GM18867 (cell line): ENCODE data around the gene REEP2.
"Not testable (repeated sequence)": the region's sequence is repeated elsewhere in the genome, so short reads cannot be mapped to it uniquely, and the experiment has no call there.

ENCODE experiments used
- ATAC-seq: cut with Tn5 transposase; IDR thresholded peaks from one replicate; pipeline ENCODE4 v1.9.1; 2021; ENCODE audit warnings: mild to moderate bottlenecking, moderate library complexity; ENCODE audit not compliant: unreplicated experiment

The REEP2 gene

DNA sequence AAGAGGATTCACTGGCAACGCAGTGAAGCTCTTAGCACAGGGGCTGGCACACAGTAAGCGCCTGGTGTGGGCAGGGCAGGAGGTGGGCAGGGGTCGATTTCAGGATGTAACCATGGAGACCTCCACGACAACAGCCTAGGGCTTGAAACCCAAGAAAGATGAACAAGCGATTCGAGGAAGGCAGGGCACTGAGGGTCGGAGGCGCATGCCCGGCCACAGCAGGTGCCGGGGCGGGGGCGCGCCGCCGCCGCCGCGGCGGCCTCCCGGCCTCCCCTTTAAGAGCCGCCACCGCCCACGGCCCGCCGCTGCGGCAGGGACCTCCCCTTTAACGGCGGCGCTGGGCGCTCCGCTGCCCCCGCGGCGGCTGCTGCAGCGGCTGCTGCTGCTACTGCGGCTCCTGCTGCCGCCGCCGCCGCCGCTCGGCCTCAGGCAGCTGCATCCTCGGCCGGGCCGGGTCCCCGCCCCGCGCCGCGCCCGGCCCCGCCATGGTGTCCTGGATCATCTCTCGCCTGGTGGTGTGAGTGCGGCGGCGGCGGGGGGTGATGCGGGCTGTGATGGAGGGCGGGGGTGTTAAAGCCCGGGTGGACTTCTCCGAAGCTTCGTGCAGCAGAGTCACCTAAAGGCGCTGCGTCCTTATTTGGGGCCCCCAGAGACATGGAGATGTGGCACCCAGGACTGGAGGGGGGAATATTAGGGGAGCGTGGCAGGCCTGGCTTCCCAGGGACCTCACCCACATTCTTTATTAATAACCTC is at the start of gene REEP2:
Gene REEP2, plus strand, starts transcription at position 334 of the 753 bp plus-strand sequence. Its CDS starts 152 bp downstream, at position 486.
- peak; percentile 71 for ATAC-seq

DNA sequence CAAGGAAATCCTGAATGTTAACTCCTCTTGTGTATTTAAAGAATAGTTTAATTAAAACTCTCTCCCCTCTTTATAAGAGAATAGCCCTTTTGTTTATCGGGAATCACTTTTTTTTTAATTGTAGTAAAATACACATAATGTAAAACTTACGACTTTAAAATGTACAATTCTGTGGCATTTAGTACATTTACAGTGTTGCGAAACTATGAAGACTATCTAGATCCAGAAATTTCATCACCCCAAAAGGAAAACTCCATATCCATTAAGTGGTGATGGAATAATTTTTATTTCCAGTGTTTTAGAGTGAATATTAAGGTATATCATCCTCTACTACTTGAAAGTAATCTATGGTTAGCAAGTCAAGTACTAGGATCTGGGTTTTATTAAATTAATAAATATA is 49.5 kb upstream of the REEP2 start:
- ATAC-seq = no peak

- not testable (repeated sequence) for ATAC-seq
Observed at GRCh38 chr5:138389911-138390310, 48.9 kb upstream of the REEP2 start.

- ATAC-seq = no peak
Observed at GRCh38 chr5:138391859-138392386, 46.9 kb upstream of the REEP2 start.

- peak; percentile 84 for ATAC-seq
Observed at GRCh38 chr5:138402640-138403039, 36.2 kb upstream of the REEP2 start.

- ATAC-seq = peak; percentile 75
Observed at GRCh38 chr5:138408023-138408422, 30.8 kb upstream of the REEP2 start.

GRCh38 chr5:138410996-138411640 is 27.7 kb upstream of the REEP2 start:
- ATAC-seq = not testable (repeated sequence)

DNA sequence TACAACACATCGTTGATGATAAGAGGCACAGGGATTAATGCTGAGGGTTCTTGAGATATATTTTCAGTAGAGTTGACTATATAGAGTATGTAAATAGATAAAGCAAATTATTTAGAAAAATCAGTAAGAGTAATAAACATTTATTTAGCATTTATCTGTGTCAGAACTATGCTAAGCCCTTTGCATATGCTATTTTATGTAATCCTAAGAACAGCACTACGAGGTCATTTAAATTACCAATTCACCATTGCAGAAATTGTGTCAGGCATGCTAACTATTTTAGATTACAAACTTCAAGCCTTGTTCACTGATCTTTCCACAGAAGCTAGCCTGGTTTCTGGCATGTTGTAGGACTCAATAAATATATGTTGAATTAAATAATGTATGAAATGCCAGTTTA is 20.4 kb upstream of the REEP2 start:
- ATAC-seq = no peak

GRCh38 chr5:138425079-138425478 is 13.8 kb upstream of the REEP2 start:
- ATAC-seq = no peak

- ATAC-seq = no peak
Observed at GRCh38 chr5:138435943-138436342, 2.9 kb upstream of the REEP2 start.

- ATAC-seq = no peak
Observed at GRCh38 chr5:138438003-138438723, 694 bp upstream of the REEP2 start.

GRCh38 chr5:138439477-138440158 is 761 bp downstream of the REEP2 start:
- ATAC-seq = no peak

DNA sequence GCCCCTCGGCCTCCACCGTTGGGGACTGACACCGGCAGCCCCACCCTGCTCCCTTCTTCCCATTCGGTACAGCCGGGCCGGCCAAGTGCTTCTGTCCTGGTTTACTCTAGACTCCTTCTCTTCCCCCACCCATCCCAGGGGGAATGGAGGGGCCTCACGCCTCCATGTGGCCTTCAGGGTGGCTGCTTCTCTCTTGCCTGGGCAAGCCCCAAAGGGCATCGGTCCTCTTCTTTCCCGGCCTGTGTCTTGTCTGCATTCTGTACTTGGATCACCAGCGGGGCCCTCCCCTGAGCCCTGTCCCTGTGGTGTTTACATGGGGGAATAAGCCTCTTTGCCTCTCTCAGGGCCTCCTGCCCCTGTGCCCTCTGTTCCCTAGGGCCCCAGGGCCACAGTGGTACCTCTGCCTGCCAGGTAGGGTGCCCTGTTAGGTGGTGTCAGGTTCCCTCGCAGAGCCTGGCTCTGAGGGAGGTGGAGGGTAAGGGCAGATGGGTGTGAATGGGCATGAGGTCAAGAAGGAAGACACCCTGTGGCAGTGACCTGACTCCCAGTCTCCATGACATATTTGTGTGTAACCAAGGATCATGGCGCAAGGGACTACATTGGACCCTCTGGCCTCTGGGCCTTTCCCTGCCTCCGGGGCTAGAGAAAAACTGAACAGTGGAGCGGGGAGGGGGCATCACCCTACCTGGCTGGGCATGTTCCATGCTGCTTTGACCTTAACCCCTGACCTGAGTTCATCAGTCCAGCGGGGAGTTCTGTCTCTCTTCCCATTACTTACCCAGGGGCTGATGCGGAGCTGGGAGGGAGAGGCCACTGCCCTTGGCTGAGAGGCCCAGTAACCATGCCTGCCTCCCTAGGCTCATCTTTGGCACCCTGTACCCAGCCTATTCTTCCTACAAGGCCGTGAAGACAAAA is 1.6 kb downstream of the REEP2 start:
- ATAC-seq = no peak

DNA sequence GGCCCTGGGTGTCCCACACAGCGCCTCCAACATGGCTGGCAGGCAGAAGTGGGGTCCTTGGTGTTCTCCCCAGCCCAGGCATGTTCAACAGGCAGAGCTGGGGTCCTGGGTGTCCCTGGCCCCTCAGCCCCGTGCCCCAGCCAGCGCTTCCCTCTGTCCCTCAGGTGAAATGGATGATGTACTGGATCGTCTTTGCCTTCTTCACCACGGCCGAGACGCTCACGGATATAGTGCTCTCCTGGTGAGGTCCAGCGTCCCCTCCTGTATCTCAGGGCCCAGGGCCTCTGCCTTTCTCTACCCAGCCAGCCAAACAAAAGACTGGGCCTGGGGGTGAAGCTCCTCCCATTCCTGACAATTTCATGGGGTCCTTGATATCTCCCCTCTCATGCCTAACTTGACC is 2.4 kb downstream of the REEP2 start:
- no peak for ATAC-seq

DNA sequence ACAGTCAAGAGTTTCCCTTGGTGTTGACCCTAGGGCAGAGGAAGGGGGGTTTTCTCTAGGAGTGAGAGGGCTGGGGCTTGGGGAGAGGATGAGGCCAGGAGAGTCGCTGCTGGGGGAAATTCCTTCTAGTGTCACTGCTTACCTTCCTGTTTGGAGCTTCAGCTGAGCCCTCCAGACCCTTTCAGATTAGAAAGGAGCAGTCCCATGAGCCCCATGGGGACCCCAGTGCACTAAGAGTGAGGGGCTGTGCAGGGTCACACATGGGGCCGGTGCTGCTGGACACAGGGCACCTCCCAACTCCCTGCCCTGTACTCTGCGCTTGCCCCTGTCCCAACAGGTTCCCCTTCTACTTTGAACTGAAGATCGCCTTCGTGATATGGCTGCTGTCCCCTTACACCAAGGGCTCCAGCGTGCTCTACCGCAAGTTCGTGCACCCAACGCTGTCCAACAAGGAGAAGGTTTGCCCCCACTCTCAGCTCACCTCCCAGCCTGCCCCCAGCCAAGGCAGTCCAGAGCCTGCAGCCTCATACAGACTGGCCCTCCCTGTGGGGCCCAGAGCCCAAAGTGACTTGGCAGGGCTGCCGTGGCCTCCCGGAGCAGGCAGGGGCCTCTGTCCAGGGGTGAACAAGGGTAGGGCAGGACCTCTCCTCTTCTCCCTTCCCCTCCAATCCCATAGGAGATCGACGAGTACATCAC is 5.4 kb downstream of the REEP2 start:
- no peak for ATAC-seq

DNA sequence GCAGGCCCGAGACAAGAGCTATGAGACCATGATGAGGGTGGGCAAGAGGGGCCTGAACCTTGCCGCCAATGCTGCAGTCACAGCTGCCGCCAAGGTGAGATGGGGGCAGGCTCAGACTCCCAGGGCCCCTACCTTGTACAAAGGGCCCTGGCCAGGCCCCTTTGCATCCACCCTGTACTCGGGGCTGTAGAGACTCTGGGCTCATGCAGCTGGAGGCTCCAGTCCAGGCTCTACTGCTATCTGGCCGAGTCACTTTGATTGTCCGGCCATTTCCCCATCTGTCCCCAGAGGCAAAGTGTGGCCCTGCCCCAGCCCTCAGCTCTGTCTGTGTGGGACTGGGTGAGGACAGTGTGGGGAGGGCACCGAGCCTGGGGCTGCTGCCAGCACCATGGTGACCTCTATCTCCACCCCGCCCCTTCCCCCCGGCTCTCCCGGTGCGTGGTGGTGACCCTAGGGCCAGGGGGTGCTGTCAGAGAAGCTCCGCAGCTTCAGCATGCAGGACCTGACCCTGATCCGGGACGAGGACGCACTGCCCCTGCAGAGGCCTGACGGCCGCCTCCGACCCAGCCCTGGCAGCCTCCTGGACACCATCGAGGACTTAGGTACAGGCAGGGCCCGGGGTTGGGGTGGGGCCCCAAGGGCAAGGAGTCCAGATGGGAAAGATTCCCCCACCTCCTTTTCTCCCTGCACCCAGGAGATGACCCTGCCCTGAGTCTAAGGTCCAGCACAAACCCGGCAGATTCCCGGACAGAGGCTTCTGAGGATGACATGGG is 6.1 kb downstream of the REEP2 start:
- ATAC-seq = no peak

- ATAC-seq = no peak
Observed at GRCh38 chr5:138445547-138446271, 6.9 kb downstream of the REEP2 start.

- ATAC-seq = no peak
Observed at GRCh38 chr5:138448070-138448469, 9.2 kb downstream of the REEP2 start.
